IPS-20b (cell line): ENCODE results near the gene HS3ST5.
"Not testable (repeated sequence)": the region's sequence is repeated elsewhere in the genome, so short reads cannot be mapped to it uniquely, and the experiment has no call there.

Source experiments
- H3K27ac ChIP-seq: one replicate; pipeline ENCODE4 v1.5.1; 2013; ENCODE audit warnings: low read length
- H3K27me3 ChIP-seq: 2 replicates; pipeline ENCODE4 v1.6.1; 2013; ENCODE audit warnings: mild to moderate bottlenecking, low read length, inconsistent platforms; ENCODE audit not compliant: insufficient read depth
- H3K36me3 ChIP-seq: 2 replicates; pipeline ENCODE4 v1.6.1; 2013; ENCODE audit warnings: low read depth, mild to moderate bottlenecking, inconsistent platforms, low read length, moderate library complexity; ENCODE audit not compliant: insufficient read depth
- H3K4me1 ChIP-seq: 2 replicates; pipeline ENCODE4 v1.6.1; 2013; ENCODE audit warnings: mild to moderate bottlenecking, control low read depth, inconsistent platforms, low read length, moderate library complexity; ENCODE audit not compliant: insufficient read depth
- H3K4me3 ChIP-seq: 2 replicates; pipeline ENCODE4 v1.5.1; 2013; ENCODE audit warnings: mild to moderate bottlenecking, low read length, inconsistent platforms
- H3K9ac ChIP-seq: 2 replicates; pipeline ENCODE4 v1.6.1; 2013; ENCODE audit warnings: low read depth, mild to moderate bottlenecking, inconsistent platforms, low read length, moderate library complexity
- H3K9me3 ChIP-seq: 2 replicates; pipeline ENCODE4 v1.6.1; 2013; ENCODE audit warnings: mild to moderate bottlenecking, low read depth, low read length, inconsistent platforms; ENCODE audit not compliant: insufficient read depth

The HS3ST5 gene

DNA sequence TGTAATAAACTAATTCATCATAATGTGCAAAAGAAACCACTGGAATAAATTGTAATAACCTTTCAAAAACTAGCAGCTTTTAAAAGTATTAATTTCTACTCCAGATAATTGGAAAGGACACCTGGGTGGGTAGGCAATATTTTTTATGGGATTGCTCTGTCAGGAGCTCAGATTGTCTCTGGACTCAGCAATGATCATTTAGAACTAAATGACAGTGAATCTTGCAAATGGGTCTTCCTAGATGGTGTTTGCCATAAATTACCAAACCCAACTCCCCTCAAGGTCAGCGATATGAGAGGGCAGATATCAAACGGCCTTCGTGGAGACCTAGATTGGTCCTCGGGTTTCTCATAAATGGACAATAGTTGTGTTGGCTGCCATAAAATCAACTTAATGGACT, 181.9 kb downstream of the HS3ST5 start:
- no peaks in the 10 kb centered on the region for H3K9me3 ChIP-seq
- no peak overlapping the region for H3K4me3 ChIP-seq
- no peak overlapping the region for H3K9ac ChIP-seq
- H3K27ac ChIP-seq, result no peak overlapping the region
- H3K36me3 ChIP-seq, result no peaks in the 10 kb centered on the region
- H3K27me3 ChIP-seq, result no peaks in the 10 kb centered on the region
- H3K4me1 ChIP-seq, result no peaks in the 10 kb centered on the region

DNA sequence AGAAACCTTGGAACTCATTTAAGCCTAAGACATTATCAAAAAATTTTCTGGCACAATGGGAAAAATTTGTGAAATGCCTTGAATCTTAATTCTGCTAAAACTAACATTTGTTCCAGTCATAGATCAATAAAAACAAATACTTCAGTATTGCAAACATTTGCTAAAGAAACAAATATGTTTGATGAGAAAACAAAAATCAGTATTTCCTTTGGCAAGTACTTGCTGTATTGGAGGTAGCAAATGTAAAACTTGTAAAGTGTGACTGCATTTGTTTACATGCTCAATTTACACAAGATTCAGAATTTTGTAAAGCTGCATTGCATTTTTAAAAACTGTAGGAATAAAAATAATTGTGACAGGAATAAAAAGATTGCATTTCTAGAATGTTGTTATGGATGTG, 183.1 kb downstream of the HS3ST5 start:
- no peak overlapping the region for H3K9ac ChIP-seq
- H3K4me1 ChIP-seq, result peaks cover 8% of the 10 kb centered on the region; the same call in 1 of the 2 replicates
- H3K9me3 ChIP-seq, result no peaks in the 10 kb centered on the region
- no peaks in the 10 kb centered on the region for H3K27me3 ChIP-seq
- H3K36me3 ChIP-seq, result no peaks in the 10 kb centered on the region
- H3K27ac ChIP-seq, result no peak overlapping the region
- H3K4me3 ChIP-seq, result no peak overlapping the region

GRCh38 chr6:114158838-114159694, 183.8 kb downstream of the HS3ST5 start:
- Histone ChIP-seq H3K4me1 (peaks cover 13% of the 10 kb centered on the region; the same call in 1 of the 2 replicates), H3K27ac (no peak overlapping the region), H3K4me3 (no peak overlapping the region), H3K9me3 (no peaks in the 10 kb centered on the region), H3K36me3 (no peaks in the 10 kb centered on the region), H3K27me3 (no peaks in the 10 kb centered on the region), H3K9ac (no peak overlapping the region)

- no peaks in the 10 kb centered on the region for H3K27me3 ChIP-seq
- no peaks in the 10 kb centered on the region for H3K9me3 ChIP-seq
- H3K4me3 ChIP-seq, result no peak overlapping the region
- H3K36me3 ChIP-seq, result no peaks in the 10 kb centered on the region
- H3K27ac ChIP-seq, result no peak overlapping the region
- H3K9ac ChIP-seq, result no peak overlapping the region
- peaks cover 13% of the 10 kb centered on the region; the same call in 1 of the 2 replicates for H3K4me1 ChIP-seq
These were observed 184.4 kb downstream of the HS3ST5 start for GRCh38 chr6:114158411-114158810.

DNA sequence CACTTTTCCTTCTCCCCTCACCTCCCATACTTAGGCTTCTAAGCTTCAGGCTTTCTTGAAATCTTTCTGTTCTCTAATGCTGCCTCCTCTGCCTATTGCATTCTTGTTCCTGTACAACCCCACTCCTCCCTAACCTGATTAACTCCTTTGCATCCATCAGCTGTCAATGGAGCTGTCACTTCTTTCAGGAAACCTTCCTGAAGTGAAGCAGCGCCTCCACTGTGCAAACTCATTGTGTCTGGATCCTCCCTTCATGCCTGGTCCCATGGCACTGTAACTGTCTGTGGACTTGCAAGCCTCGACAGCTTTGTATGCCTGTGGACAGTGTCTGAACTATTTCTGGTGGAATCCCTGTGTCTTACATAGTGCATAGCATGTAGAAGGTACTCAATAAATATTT, 185.0 kb downstream of the HS3ST5 start:
- no peak overlapping the region for H3K27ac ChIP-seq
- H3K36me3 ChIP-seq, result no peaks in the 10 kb centered on the region
- no peak overlapping the region for H3K9ac ChIP-seq
- no peaks in the 10 kb centered on the region for H3K9me3 ChIP-seq
- H3K4me1 ChIP-seq, result peaks cover 13% of the 10 kb centered on the region; the same call in 1 of the 2 replicates
- H3K4me3 ChIP-seq, result no peak overlapping the region
- H3K27me3 ChIP-seq, result no peaks in the 10 kb centered on the region

DNA sequence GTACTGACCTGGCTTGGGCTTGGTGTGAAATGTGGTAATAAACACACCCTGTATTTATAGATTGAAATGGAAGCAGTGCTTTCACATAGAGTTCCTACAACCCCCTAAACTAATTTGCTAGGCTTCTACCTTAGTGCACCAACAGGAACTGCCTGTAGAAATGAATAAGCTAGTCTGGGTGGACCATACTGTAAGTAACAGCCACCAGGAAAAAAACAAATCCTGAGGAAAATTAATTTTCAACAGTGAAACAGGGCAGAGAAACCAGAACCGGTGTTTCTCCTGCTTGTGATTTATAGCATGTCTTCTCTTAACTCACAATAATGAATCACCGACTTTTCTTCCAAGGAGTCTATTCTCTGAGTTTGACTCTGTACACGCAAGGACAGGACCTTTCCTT, 187.1 kb downstream of the HS3ST5 start:
- Histone ChIP-seq H3K4me1 (peaks cover 13% of the 10 kb centered on the region; the same call in 1 of the 2 replicates), H3K9ac (no peak overlapping the region), H3K27ac (no peak overlapping the region), H3K27me3 (no peaks in the 10 kb centered on the region), H3K9me3 (no peaks in the 10 kb centered on the region), H3K36me3 (no peaks in the 10 kb centered on the region), H3K4me3 (no peak overlapping the region)

- Histone ChIP-seq H3K9me3 (no peaks in the 10 kb centered on the region), H3K4me3 (no peak overlapping the region), H3K27me3 (no peaks in the 10 kb centered on the region), H3K27ac (no peak overlapping the region), H3K36me3 (no peaks in the 10 kb centered on the region), H3K9ac (no peak overlapping the region), H3K4me1 (peaks cover 13% of the 10 kb centered on the region; the same call in 1 of the 2 replicates)
These were observed 188.0 kb downstream of the HS3ST5 start for GRCh38 chr6:114154812-114155211.

DNA sequence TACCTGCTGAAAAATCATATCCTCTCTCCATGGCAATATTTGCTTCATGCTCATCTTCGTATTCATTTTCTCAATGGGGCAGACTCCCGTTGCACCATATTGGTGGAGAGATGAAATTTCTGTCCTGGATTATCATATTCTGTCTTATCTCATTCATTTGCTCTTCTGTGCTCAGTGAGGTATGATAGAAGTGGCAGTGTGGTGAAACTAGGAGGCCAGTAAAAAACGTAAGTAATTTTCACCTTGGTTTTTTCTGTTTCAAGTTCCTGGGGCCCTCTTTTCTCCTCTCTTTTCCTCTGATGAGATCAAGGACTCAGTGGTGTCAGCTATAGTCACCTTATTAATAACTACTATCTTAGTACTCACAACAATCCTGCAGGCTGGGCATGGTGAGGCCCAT, 189.4 kb downstream of the HS3ST5 start:
- Histone ChIP-seq H3K27me3 (no peaks in the 10 kb centered on the region), H3K4me3 (no peak overlapping the region), H3K27ac (no peak overlapping the region), H3K9me3 (no peaks in the 10 kb centered on the region), H3K36me3 (no peaks in the 10 kb centered on the region), H3K4me1 (peaks cover 13% of the 10 kb centered on the region; the same call in 1 of the 2 replicates), H3K9ac (no peak overlapping the region)

- H3K36me3 ChIP-seq, result no peaks in the 10 kb centered on the region
- no peaks in the 10 kb centered on the region for H3K27me3 ChIP-seq
- H3K9me3 ChIP-seq, result no peaks in the 10 kb centered on the region
- no peak overlapping the region for H3K4me3 ChIP-seq
- H3K27ac ChIP-seq, result no peak overlapping the region
- H3K4me1 ChIP-seq, result peaks cover 13% of the 10 kb centered on the region; the same call in 1 of the 2 replicates
- H3K9ac ChIP-seq, result no peak overlapping the region
These were observed 191.6 kb downstream of the HS3ST5 start for GRCh38 chr6:114151064-114151690.

DNA sequence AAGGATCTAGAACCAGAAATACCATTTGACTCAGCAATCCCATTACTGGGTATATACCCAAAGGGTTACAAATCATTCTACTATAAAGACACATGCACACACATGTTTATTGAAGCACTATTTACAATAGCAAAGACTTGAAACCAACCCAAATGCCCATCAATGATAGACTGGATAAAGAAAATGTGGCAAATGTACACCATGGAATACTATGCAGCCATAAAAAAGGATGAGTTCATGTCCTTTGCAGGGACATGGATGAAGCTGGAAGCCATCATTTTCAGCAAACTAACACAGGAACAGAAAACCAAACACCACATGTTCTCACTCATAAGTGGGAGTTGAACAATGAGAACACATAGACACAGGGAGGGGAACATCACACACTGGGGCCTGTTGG, 193.6 kb downstream of the HS3ST5 start:
- not testable (repeated sequence) for H3K9me3 ChIP-seq, H3K4me3 ChIP-seq, H3K36me3 ChIP-seq, H3K9ac ChIP-seq, H3K27ac ChIP-seq, H3K27me3 ChIP-seq
- peaks cover 11% of the 10 kb centered on the region for H3K4me1 ChIP-seq

- Histone ChIP-seq H3K4me3 (no peak overlapping the region), H3K9me3 (no peaks in the 10 kb centered on the region), H3K36me3 (no peaks in the 10 kb centered on the region), H3K9ac (no peak overlapping the region), H3K4me1 (peaks cover 11% of the 10 kb centered on the region), H3K27ac (no peak overlapping the region), H3K27me3 (no peaks in the 10 kb centered on the region)
These were observed 197.7 kb downstream of the HS3ST5 start for GRCh38 chr6:114144887-114145851.
